Eye (tissue), 1 donor: ENCODE measurements around the gene CNEP1R1.
A peak's percentile ranks its signal among the peaks of the same experiment; 100 is the strongest.

Experiments
- DNase-seq: peaks from one replicate; pipeline ENCODE4 v3.0.0-alpha.2; 2015

Gene CNEP1R1

GRCh38 chr16:50021544-50021943 lies 3.5 kb upstream of the CNEP1R1 start:
- peak; percentile 6 for DNase-seq

- DNase-seq: no peak
Measured at GRCh38 chr16:50023641-50024040, 1.4 kb upstream of the CNEP1R1 start.

GRCh38 chr16:50024207-50024606 lies 818 bp upstream of the CNEP1R1 start:
- no peak for DNase-seq

GRCh38 chr16:50025537-50025931 lies 509 bp downstream of the CNEP1R1 start:
- no peak for DNase-seq

GRCh38 chr16:50027829-50028228 lies 2.8 kb downstream of the CNEP1R1 start:
- DNase-seq: no peak

- DNase-seq: no peak
Measured at GRCh38 chr16:50035468-50035992, 10.5 kb downstream of the CNEP1R1 start.

- DNase-seq: no peak
Measured at GRCh38 chr16:50036426-50036825, 11.4 kb downstream of the CNEP1R1 start.

GRCh38 chr16:50037662-50038220 lies 12.7 kb downstream of the CNEP1R1 start:
- no peak for DNase-seq

- no peak for DNase-seq
Measured at GRCh38 chr16:50038286-50038685, 13.3 kb downstream of the CNEP1R1 start.

GRCh38 chr16:50038756-50039529 lies 13.9 kb downstream of the CNEP1R1 start:
- peak; percentile 14 for DNase-seq

GRCh38 chr16:50040018-50040417 lies 15.0 kb downstream of the CNEP1R1 start:
- no peak for DNase-seq

GRCh38 chr16:50040710-50041109 lies 15.7 kb downstream of the CNEP1R1 start:
- no peak for DNase-seq

GRCh38 chr16:50043358-50043757 lies 18.3 kb downstream of the CNEP1R1 start:
- DNase-seq: no peak

- no peak for DNase-seq
Measured at GRCh38 chr16:50045412-50045811, 20.4 kb downstream of the CNEP1R1 start.

- no peak for DNase-seq
Measured at GRCh38 chr16:50046853-50047252, 21.8 kb downstream of the CNEP1R1 start.

- no peak for DNase-seq
Measured at GRCh38 chr16:50047864-50048263, 22.8 kb downstream of the CNEP1R1 start.

- DNase-seq: no peak
Measured at GRCh38 chr16:50050802-50051201, 25.8 kb downstream of the CNEP1R1 start.

- no peak for DNase-seq
Measured at GRCh38 chr16:50056226-50056625, 31.2 kb downstream of the CNEP1R1 start.

- DNase-seq: no peak
Measured at GRCh38 chr16:50058091-50058771, 33.2 kb downstream of the CNEP1R1 start.

- no peak for DNase-seq
Measured at GRCh38 chr16:50059111-50059510, 34.1 kb downstream of the CNEP1R1 start.

- DNase-seq: no peak
Measured at GRCh38 chr16:50059669-50060068, 34.6 kb downstream of the CNEP1R1 start.

GRCh38 chr16:50061326-50061725 lies 36.3 kb downstream of the CNEP1R1 start:
- no peak for DNase-seq

- no peak for DNase-seq
Measured at GRCh38 chr16:50065241-50065623, 40.2 kb downstream of the CNEP1R1 start.
